ENCODE data around the gene SPARC.
"Not testable (repeated sequence)": the region's sequence is repeated elsewhere in the genome, so short reads cannot be mapped to it uniquely, and the experiment has no call there.

Gene SPARC

DNA sequence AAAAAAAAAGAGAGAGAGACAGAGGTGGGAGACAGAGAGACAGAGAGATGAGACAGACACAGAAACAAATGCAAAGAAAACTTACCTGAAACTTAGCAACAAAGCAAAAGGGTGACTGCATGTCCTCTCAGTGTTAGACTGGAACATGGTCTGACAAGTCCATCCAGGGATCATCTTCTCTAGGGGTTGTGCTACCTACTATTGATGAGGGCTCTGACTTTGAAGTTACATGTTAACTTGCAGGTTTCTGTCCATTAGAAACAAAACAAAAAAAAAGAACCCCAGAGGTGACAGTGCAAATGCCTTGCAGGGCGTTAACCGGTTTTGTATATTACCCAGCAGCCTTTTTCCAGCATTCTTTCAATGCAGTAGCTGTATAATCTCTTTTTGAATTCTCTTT is 13.6 kb upstream of the SPARC start:
- DNase-seq = no peak

DNA sequence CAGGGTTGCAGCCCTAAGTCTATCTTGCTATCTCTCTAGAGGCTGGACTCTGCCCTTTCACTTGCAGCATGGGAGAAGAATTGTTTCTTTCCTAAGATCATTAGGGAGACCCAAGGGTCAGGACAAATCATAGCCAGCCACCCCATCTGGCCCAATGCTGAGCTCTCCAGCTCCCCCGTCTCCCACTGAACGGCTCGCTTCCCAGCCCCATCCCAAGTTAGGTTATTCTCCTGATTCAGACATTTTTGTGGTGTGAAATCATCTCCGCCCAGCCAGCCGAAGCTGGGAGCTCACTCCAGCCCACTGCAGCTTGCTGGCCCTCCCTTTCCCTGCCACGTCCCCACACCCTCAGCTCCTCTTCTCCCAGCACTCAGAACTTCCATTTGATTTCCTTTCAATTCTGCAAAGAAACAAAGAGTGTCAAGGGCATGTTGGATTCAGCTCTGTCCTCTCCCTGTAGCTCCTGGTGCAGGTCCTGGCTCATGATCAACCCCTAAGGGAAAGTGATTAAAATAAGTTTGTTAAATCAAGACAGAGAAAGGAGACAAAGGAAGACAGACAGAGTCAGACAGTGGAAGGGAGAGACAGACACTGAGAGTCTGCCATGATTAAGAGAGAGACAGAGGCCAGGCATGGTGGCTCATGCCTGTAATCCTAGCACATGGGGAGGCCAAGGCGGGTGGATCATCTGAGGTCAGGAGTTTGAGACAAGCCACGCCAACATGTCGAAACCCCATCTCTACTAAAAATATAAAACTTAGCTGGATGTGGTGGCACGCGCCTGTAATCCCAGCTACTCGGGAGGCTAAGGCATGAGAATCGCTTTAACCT is 12.6 kb upstream of the SPARC start:
- peak; percentile 99 for DNase-seq

DNA sequence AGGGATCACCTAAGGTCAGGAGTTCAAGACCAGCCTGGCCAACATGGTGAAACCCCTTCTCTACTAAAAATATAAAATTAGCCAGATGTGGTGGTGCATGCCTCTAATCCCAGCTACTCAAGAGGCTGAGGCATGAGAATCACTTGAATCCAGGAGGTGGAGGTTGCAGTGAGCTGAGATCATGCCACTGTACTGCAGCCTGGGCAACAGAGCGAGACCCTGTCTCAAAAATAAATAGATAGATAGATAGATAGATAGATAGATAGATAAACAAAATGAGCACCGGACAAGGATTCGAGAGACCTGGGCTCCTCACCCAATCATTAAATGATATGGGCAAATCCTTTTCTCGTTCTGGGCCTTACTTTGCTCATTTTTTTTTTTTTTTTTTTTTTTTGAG is 11.4 kb upstream of the SPARC start:
- DNase-seq = not testable (repeated sequence)

DNA sequence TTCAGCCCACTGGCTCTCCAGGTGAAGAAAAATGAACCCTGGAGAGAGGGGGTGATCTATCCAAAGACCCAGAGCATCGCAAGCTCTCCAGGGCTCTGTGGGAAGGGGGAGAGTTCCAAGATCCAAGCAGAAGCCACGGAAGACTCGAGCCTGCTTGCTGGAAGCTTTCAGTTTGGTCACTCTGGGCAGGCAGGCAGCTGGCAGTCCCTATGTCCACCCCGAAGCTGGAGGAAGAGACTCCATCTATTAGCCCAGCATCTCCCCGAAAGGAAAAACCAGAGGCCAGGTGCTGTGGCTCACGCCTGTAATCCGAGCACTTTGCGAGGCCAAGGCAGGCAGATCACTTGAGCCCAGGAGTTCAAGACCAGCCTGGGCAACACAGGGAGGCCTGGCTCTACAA is 10.7 kb upstream of the SPARC start:
- DNase-seq = no peak

DNA sequence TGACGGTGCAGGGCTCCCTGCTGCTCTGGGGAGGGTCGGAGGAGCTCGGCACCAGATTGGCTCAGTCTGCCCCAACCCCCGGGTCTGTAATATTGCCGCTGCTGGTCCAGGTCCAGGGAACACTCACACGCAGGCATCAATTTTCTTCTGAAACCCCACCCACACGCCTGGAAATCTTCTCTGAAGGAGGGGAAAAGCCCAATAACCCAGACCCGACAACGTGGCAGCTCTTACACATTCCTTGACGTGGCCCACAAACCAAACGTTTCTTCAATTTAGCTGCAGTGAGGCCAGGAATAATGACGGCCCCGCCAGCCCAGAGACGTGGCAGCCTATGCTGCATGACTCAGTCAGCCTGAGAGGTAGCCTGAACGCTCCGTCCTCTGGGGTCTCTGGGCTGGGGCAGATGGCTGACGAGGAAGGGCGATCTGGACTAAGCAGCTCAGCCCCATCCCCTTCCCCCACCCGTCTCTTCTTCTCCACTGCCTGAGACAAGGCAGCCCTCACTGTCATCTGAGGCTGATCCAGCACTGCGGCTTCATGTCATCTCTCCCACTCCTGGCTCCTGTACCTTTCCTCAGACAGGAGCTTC is 9.9 kb upstream of the SPARC start:
- peak; percentile 100 for DNase-seq

DNA sequence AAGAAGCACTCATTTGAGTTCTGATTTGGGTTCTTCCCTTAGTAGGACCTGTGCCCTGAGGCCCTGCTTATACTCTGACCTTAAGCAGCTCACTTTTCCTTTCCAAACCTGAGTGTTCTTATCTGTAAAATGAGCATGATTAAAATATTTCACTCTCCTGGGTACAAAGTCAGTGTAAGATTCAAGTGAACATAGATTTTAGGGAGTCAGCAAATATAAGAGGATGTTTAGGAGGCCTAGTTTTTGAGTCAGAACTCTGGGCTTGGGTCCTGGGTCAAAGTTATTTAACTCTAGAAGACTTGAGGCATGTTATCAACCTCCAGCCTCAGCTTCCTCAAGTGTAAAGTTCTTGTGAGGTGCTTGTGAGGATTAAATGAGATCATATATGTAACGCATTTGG is 8.7 kb upstream of the SPARC start:
- no peak for DNase-seq

DNA sequence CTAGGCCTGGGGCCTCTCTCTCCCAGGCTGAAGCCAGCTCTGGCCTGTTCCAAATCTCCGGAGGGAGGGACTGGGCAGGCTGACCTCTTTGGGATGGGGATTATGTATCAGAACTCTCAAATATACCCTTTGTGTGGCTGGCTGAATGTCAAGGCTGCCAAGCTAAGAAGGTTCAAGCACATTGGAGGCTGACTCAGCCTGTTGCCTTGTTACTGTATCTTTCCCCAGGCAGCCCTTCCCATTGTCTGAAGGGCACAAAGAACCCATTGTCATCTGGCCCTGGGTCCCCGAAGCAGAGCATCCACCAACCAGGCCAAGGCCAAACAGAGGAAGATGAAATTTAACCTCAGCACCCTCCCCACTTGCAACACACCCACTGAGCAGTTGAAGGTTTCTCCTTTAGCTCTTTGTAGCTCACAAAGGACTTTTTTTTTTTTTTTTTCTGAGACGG is 7.3 kb upstream of the SPARC start:
- DNase-seq = no peak

DNA sequence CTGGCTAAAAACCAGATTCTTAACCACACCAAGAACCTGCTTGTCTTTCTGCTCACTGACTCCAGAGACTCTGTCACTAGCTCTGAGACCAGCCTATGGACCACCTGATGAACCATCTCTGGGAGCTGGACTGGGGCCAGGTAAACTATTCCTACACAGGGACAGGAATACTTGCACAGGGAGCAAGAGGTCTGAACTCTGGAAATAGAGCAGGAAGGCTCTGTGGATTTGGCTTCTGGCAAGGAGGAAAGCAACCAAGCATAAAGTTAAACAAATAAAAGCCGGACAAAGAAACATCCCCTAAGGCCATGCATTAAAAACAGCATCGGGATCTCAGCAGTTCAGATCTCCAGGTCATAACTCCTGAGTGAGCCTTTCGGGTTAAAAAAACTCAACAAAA is 5.6 kb upstream of the SPARC start:
- DNase-seq = no peak

DNA sequence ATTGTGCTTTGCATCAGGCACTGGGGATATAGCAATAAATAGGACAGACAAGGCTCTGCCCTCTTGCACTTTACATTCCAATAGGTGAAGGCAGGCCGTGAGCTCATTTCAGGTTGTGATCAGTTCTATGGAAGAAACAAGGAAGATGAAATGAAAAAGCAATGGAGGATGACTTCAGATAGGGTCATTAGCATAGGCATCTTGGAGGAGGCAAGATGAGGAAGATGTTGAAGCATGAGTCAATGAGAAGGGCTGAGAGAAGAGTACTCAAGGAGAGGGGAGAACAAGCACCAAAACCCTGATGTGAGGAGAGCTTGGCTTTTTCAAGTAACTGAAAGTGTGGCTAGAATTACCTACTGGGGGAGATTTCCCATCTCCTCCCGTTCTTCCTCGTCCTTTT is 5.0 kb upstream of the SPARC start:
- DNase-seq = no peak

DNA sequence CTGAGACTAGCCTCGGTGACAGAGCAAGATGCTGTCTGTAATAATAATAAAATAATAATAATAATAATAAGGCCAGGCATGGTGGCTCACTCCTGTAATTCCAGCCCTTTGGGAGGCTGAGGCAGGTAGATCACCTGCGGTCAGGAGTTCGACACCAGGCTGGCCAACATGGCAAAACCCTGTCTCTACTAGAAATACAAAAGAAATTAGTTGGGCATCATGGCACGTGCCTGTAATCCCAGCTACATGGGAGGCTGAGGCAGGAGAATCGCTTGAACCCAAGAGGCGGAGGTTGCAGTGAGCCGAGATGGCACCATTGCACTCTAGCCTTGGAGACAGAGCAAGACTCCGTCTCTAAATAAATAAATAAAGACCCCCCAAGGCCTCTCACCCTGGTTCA is 2.9 kb upstream of the SPARC start:
- DNase-seq = not testable (repeated sequence)

DNA sequence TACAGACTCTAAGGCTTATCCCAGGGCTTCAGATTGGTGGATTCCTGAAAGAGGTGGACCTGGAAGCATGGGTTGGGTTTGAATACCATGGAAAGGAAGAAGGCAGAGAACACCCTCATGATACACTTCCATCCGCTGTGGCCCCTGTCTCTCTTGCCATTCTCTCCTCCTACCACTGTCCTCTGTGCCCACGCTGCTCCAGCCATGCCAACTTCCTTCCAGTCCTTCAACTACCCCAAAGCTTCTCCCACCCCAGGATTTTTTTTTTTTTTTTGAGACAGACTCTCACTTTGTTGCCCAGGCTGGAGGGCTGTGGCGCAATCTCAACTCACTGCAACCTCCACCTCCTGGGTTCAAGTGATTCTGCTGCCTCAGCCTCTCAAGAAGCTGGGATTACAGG is 1.7 kb upstream of the SPARC start:
- no peak for DNase-seq

DNA sequence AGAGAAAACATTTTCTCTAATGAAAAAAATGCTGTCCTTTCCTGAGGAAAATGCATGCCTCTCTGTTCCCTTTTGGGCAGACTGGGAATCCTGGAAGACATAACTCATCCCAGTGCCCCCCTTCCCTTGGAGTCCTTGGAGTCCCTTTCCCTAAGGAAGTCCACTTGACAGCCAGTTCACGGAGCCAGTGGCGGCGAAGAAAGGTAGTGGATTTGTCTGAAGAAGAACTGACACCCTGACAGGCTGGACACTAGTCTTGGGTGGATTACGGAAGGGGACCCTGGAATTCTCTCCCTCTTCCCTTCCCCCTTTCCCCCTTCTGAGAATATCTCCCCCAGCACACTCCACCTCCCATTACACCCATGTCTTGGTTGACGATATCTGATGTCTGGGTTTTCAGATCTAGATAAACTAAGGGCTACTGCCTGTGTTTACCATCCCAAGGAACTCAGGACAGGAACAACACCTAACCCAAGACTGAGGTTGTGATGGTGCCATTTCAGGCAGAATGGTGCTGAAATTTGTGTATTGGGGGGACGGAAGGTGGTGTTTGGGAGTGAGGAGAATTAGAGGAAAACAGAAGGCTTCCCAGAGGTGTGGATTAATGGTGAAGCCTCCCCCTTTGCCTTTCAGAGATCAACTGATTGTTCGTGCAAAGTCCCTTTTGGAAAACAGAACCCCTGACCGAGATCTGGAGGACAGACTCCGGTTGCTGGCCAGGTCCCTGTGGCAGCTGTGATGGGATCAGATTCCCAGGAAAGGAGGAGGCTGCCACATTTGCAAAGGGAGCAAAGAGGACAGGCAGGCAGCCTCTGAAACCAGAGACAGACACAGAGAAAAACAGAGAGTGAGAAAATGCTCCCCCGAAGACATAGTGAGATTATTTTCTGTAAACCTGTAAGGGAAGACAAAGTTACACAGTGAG is 704 bp downstream of the SPARC start:
- no peak for DNase-seq

DNA sequence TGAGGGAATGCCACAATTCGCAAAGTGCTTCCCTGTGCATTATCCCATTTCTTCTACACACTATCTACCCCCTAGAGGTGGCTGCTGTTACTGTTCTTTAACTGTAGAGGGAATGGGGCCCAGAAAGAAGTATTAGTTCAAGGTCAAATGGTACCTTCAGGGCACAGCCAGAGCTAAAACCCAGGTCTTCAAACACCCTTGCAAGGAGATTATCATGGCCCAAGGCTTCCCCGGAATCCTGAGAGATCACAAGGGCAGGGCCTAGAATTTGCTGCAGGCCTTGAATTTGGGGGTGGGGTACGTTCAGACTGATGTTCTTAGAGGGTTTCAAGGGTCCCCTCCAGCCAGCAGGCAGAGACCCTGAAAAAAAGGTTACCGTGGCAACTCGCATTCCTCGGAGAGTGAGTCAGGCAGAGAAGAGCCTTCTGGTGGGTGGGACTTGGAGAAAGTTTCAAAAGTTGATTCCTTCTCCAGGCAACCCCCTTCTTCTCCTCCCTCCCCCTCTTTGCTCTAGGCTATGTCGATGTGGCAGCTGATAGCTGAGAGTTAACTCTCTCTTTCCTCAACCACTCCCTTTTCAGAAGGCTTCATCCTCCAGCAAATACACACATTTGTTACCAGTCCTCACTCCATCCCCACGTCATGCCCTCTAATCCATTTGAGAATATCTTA is 1.9 kb downstream of the SPARC start:
- DNase-seq = peak; percentile 99

DNA sequence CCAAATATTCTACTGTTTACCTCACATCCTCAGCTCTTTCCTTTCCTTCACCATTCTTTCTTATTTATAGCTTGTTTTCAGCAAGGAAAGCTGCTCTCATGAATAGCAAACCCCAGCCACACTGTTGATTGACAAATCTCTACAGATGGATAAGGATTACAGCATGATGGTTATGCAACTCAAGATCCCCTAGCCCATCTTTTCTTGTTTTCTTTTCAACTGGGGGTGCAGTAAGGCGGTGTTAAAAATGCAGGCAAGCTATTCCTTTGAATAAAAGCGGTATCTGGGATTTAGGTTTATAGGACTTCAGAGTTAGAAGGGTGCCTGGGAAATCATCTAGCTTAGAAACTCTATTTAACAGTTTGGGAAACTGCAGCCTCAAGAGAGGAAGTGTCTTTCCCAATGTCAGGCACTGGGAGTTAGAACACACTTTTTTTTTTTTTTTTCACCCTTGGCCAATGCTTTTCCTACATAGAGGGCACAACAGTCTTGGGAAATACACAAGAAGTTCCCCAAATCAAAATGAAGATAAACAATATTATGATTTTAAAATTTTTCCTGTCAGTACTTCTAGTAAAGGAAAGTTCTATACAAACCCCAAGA is 2.6 kb downstream of the SPARC start:
- no peak for DNase-seq

DNA sequence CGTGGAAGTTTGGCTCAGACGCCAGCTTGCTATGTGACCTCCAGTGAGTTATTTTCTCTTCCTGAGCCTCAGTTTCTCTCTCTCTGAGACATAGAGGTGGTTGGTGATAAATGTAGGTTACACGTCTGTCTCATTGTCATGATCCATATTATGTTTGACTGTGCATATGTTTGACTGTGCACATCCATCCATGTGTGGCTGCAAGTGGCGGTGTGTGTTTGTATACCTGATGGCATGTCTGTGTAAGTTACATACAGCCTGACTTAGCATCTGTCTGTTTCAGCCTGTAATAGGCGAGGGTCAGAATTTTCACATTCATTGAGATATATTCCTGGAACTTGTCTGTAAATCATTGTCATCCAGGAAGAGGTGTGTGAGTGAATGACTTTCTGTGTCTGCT is 3.3 kb downstream of the SPARC start:
- no peak for DNase-seq

DNA sequence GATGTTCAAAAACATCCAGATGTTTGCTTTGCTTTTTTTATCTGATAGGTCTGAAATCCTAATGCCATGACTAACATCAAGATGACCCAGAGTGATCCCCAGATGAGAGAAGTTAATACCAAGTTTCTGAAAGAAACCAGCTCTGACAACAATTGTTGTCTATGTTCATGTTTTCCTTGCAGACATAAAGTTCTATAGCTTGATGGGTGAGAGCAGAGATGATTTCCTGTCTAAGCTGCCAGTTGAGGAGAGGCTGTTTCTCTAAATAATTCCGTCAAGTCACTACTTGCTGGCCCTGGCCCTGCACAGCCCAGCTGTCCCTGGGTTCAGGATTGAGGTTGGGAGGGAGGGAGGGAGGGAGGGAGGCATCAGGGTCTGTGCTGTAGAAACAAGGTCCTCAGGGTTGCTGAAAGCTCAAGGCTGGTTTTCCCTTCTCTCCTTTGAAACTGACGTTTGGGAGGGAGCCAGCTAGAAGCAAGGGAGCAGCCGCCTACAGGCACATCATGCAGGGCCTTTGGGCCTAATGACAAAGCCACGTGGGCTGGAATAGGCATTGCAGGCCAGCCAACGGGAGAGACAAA is 3.9 kb downstream of the SPARC start:
- DNase-seq = no peak

DNA sequence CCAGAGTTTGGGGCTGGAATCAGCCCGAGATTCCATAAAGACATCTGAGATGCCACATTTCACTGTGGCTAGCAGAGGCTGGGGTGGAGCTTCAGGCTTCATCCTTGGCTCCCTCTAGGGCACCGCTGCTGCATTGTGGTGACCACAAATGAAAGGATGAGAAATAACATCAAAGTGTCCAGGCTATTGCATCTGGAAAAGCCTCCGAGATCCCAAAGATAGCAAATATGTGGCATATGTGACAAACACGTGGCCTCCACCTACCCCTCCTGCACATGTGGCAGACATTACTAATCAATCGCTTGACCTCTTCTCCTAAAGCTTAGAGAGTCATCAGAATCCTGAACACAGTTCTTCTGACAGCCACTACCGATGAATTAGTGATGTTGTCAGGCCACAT is 4.5 kb downstream of the SPARC start:
- peak; percentile 63 for DNase-seq

DNA sequence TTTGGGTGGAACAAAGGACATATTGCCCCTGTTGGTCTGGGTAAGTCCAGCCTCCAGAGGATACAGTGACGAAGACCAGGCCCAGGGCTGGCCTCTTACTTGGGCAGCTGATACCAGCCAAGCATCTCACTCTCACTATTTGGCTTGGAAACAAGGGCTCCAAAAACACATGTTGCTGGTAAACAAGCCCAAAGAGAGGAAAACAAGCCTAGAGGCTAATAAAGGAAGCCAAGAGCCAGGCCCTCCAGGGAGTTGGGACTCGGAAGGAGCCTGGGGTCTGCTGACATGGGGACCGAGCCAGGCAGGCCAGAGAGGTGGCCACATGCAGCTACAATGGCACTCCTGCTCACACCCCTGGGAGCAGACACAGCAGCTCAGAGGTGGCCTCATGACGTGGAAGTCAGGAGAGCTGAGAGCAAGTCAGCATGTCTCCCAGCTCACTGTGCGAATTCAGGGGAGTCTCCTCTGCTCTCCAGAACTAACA is 5.7 kb downstream of the SPARC start:
- DNase-seq = no peak

DNA sequence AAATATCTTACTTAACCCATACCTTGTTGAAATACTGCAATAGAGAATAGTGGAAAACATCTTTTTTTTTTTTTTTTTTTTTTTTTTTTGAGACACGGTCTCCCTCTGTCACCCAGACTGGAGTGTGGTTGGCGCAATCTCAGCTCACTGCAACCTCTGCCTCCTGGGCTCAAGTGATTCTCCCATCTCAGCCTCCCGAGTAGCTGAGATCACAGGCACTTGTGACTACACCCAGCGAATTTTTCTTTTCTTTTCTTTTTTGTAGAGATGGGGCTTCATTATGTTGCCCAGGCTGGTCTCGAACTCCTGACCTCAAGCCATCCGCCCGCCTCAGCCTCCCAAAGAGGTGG is 6.6 kb downstream of the SPARC start:
- DNase-seq = not testable (repeated sequence)

DNA sequence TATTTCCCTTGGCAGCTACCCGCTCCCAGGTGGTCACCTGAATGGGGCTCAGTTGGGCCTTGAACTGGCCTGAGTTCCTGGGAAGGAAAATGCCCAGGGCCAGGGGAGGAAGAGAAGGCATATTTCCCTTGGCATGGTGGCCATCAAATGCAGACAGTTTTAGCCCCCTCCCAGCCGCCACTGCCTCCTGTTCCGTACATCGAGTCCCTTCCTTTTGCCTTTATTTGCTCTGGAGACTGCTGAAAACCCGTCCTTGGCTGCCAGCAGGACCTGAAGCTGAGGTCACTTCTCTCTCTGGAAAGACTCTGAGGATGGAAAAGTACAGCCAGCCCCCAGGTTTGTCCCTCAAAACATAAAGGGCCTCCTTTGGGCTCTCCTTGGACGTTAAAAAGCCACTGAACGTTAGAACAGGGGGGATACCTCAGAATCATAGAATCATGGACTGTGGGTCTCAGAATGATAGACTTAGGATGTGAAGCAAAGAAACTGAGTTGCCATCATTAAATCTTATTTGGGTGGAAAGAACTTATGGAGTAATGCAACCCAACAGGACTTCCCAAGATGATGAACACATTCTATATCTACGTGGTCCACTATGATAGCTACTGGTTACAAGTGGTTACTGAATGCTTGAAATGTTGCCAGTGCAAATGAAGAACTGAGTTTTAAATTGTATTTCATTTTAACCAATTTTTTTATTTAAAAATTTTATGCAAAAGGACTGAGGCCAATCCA is 7.1 kb downstream of the SPARC start:
- no peak for DNase-seq

DNA sequence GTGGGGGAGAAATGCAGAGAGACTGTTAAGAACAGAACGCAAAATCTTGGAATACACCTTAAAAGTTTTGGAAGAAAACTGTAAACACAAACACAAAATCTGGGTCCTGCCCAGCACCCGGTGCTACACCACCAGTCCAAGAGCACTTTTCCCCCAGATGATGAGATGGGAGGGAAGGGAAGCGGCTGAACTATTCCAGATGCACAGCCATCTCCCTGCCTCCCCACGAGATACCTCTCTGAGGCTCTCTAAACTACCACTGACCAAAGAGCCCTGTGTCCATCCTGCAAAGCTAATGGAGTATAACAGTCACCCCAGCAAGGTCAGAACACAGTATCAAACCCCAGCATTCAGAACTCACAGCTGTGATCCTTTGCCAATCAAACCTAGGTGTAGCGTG is 8.0 kb downstream of the SPARC start:
- DNase-seq = no peak

Data from fibroblast of skin of right quadriceps (primary cell).